Loucy (cell line): Measurements from ENCODE around the gene PGA4.

Experiments
- H2AFZ ChIP-seq: fragments of 200-600 bp; sonication (generic); 2 replicates; pipeline ENCODE4 v1.6.0; 2016; ENCODE audit warnings: antibody characterized with exemption, mild to moderate bottlenecking, low read length, moderate library complexity
- H3F3A ChIP-seq: fragments of 200-600 bp; 2 replicates; pipeline ENCODE4 v1.6.0; 2016; ENCODE audit warnings: antibody characterized with exemption, low read depth, mild to moderate bottlenecking
- H3K27me3 ChIP-seq: fragments of 200-600 bp; sonication (generic); 2 replicates; pipeline ENCODE4 v1.6.1; 2014; ENCODE audit warnings: low read length, mild to moderate bottlenecking; ENCODE audit not compliant: insufficient read depth, poor library complexity, severe bottlenecking
- H3K36me3 ChIP-seq: fragments of 200-600 bp; sonication (generic); 2 replicates; pipeline ENCODE4 v1.6.1; 2016; ENCODE audit warnings: low read length; ENCODE audit not compliant: insufficient read depth
- H3K4me1 ChIP-seq: fragments of 200-600 bp; sonication (generic); 2 replicates; pipeline ENCODE4 v1.5.1; 2014; ENCODE audit warnings: low read length, mild to moderate bottlenecking; ENCODE audit not compliant: insufficient read depth, poor library complexity, severe bottlenecking
- H3K4me2 ChIP-seq: fragments of 200-600 bp; sonication (generic); 2 replicates; pipeline ENCODE4 v1.6.0; 2014; ENCODE audit warnings: antibody characterized with exemption, low read length, low read depth, mild to moderate bottlenecking; ENCODE audit not compliant: poor library complexity, severe bottlenecking
- H3K4me3 ChIP-seq: fragments of 200-600 bp; sonication (generic); 2 replicates; pipeline ENCODE4 v1.5.1; 2014; ENCODE audit warnings: low read length, mild to moderate bottlenecking, mixed read lengths; ENCODE audit not compliant: poor library complexity, severe bottlenecking
- H3K79me2 ChIP-seq: fragments of 200-600 bp; sonication (generic); 2 replicates; pipeline ENCODE4 v1.6.1; 2014; ENCODE audit warnings: low read length; ENCODE audit not compliant: insufficient read depth
- H3K9ac ChIP-seq: fragments of 200-600 bp; sonication (generic); 2 replicates; pipeline ENCODE4 v1.6.0; 2014; ENCODE audit warnings: mild to moderate bottlenecking, low read depth, low read length, moderate library complexity; ENCODE audit not compliant: poor library complexity, severe bottlenecking
- H3K9me2 ChIP-seq: fragments of 200-600 bp; sonication (generic); replicated peaks from 2 replicates; pipeline ENCODE4 v1.6.1; 2016; ENCODE audit warnings: low read depth, low read length, mixed read lengths
- H3K9me3 ChIP-seq: fragments of 200-600 bp; sonication (generic); 2 replicates; pipeline ENCODE4 v1.6.1; 2014; ENCODE audit warnings: mild to moderate bottlenecking, antibody characterized with exemption, low read length, low read depth; ENCODE audit not compliant: insufficient read depth
- H4K20me1 ChIP-seq: fragments of 200-600 bp; sonication (generic); 2 replicates; pipeline ENCODE4 v1.6.0; 2014; ENCODE audit warnings: antibody characterized with exemption, low read length, mild to moderate bottlenecking; ENCODE audit not compliant: insufficient read depth, poor library complexity, severe bottlenecking
- EZH2phosphoT487 ChIP-seq: fragments of 200-600 bp; IDR thresholded peaks from 2 replicates; pipeline ENCODE4 v1.6.1; 2018; ENCODE audit warnings: antibody characterized with exemption, mild to moderate bottlenecking, moderate library complexity, borderline replicate concordance
- TF ChIP-seq, protein P1 (sequence below): fragments of 200-600 bp; sonication (generic); conservative IDR thresholded peaks from 2 replicates; pipeline ENCODE4 v1.5.1; 2014; ENCODE audit warnings: mild to moderate bottlenecking, antibody characterized with exemption, low read length

The PGA4 gene

DNA sequence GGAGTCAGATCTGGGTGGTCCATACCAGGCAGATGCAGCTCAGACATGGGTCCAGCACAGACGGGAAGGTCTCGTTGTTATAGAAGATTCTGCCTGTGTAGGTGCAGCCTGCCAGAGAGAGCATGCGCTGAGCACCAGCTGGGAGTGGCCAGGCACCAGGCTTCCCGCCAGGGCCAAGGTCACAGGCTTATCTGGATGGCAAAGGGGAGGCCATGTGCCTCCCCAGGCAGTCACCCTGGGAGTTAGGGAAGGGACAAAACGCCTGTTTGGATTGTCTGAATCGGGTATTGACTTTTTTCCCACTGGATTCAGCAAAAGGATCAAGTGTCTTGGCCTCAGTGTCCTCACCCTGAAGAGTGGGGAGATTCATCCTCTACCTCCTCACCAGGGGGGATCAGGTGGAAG, 45.3 kb downstream of the PGA4 start:
- no peaks in the 10 kb centered on the region for H3K27me3 ChIP-seq

DNA sequence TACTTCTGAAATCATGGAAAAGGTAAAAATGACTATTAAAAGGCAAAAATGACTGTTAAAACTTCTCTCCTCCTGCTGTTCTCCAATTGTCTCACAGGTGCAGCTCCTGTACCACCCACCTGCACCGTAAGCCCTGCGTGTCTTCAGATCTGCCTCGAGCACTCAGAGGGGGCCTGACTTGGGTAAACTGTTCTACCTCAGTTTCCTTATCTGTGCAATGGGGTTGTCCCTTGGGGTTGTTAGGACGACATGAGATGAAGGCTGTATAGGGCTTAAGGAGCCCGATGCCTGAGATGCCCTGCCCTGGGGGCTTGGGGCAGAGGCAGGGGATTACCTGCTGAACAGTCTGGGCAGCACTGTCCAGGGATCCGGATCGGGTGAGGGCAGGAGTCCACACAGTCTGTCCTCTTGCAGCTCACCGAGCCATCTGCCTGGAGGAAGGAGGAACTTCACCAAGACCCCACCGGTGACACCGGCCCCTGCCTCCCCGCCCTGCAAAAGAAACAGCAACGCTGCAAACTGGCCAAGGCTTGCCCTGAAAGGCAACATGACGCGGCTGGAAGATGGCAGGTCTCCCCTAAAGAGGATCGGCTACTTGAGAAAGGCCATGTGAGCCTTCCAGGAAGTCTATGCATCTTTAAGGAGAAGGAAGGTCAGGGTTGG, 46.6 kb downstream of the PGA4 start:
- no peaks in the 10 kb centered on the region for H3F3A ChIP-seq
- no peak overlapping the region for H3K9ac ChIP-seq
- TF ChIP-seq, protein P1, sequence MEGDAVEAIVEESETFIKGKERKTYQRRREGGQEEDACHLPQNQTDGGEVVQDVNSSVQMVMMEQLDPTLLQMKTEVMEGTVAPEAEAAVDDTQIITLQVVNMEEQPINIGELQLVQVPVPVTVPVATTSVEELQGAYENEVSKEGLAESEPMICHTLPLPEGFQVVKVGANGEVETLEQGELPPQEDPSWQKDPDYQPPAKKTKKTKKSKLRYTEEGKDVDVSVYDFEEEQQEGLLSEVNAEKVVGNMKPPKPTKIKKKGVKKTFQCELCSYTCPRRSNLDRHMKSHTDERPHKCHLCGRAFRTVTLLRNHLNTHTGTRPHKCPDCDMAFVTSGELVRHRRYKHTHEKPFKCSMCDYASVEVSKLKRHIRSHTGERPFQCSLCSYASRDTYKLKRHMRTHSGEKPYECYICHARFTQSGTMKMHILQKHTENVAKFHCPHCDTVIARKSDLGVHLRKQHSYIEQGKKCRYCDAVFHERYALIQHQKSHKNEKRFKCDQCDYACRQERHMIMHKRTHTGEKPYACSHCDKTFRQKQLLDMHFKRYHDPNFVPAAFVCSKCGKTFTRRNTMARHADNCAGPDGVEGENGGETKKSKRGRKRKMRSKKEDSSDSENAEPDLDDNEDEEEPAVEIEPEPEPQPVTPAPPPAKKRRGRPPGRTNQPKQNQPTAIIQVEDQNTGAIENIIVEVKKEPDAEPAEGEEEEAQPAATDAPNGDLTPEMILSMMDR: no peak
- TF ChIP-seq EZH2phosphoT487: no peak
- H3K4me1 ChIP-seq: no peaks in the 10 kb centered on the region
- no peaks in the 10 kb centered on the region for H3K27me3 ChIP-seq
- H3K4me3 ChIP-seq: no peak overlapping the region
- H3K9me3 ChIP-seq: no peaks in the 10 kb centered on the region
- H3K79me2 ChIP-seq: no peaks in the 10 kb centered on the region
- H3K4me2 ChIP-seq: no peak overlapping the region
- no peaks in the 10 kb centered on the region for H4K20me1 ChIP-seq
- no peaks in the 10 kb centered on the region for H3K36me3 ChIP-seq
- no peaks in the 10 kb centered on the region for H3K9me2 ChIP-seq
- no peak overlapping the region for H2AFZ ChIP-seq

More for the DNA sequence above, 45.3 kb downstream of the PGA4 start:
- Histone ChIP-seq H3K9me3 (no peaks in the 10 kb centered on the region), H2AFZ (no peak overlapping the region), H3K79me2 (no peaks in the 10 kb centered on the region), H3K4me1 (no peaks in the 10 kb centered on the region), H3K9ac (no peak overlapping the region), H3K9me2 (no peaks in the 10 kb centered on the region), H3K4me3 (no peak overlapping the region), H3F3A (no peaks in the 10 kb centered on the region), H3K36me3 (no peaks in the 10 kb centered on the region), H3K4me2 (no peak overlapping the region), H4K20me1 (no peaks in the 10 kb centered on the region)
- TF ChIP-seq, protein P1: no peak
- no peak for TF ChIP-seq EZH2phosphoT487

DNA sequence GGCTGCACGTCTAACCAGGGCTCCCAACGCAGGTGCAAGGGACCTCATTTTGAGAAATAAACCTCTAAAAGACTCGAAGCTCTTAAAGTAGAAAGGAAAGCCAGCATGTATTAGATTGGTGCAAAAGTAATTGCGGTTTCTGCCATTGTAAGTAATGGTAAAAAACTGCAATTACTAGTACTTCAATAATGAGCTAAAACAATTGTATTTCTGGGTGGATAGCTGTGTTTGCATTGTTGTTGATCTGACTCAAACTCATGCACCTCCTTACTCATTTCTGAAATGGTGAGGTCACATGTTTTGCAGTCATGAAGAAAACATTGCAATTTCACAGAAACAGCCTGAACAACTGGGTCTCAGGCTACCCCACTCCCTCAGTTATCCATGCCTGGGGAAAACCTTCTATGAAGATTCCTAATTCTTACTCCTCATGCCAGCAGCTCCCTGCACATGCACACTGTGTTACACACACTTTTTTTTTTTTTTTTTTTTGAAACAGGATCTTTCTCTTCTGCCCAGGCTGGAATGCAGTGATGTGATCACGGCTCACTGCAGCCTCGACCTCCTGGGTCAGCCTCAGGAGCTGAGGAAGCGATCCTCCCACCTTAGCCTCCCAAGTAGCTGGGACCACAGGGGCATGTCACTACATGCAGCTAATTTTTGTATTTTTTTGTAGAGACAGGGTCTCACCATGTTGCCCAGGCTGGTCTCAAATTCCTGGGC, 48.4 kb downstream of the PGA4 start:
- no peak overlapping the region for H3K4me3 ChIP-seq
- no peaks in the 10 kb centered on the region for H3K79me2 ChIP-seq
- H3F3A ChIP-seq: no peaks in the 10 kb centered on the region
- H4K20me1 ChIP-seq: no peaks in the 10 kb centered on the region
- TF ChIP-seq, protein P1: no peak
- no peak for TF ChIP-seq EZH2phosphoT487
- no peaks in the 10 kb centered on the region for H3K9me3 ChIP-seq
- H3K36me3 ChIP-seq: no peaks in the 10 kb centered on the region
- H3K27me3 ChIP-seq: no peaks in the 10 kb centered on the region
- H2AFZ ChIP-seq: no peak overlapping the region
- H3K4me1 ChIP-seq: no peaks in the 10 kb centered on the region
- no peaks in the 10 kb centered on the region for H3K9me2 ChIP-seq
- no peak overlapping the region for H3K4me2 ChIP-seq
- no peak overlapping the region for H3K9ac ChIP-seq
